GM12864 (cell line): ENCODE results near the gene ARHGEF1.

Experiments
- DNase-seq: peaks from one replicate; pipeline ENCODE4 v3.0.0-alpha.2; 2011; ENCODE audit warnings: low read depth
- H3K4me3 ChIP-seq: 2 replicates; pipeline ENCODE4 v1.5.1; 2011; ENCODE audit warnings: mild to moderate bottlenecking, low read depth, low read length, control low read depth
- TF ChIP-seq, protein P1 (sequence below): IDR thresholded peaks from 2 replicates; pipeline ENCODE4 v1.5.1; 2011; ENCODE audit warnings: low read depth, mild to moderate bottlenecking, moderate library complexity, low read length, control low read depth, inconsistent platforms; ENCODE audit errors: missing control alignments

ARHGEF1 gene

DNA sequence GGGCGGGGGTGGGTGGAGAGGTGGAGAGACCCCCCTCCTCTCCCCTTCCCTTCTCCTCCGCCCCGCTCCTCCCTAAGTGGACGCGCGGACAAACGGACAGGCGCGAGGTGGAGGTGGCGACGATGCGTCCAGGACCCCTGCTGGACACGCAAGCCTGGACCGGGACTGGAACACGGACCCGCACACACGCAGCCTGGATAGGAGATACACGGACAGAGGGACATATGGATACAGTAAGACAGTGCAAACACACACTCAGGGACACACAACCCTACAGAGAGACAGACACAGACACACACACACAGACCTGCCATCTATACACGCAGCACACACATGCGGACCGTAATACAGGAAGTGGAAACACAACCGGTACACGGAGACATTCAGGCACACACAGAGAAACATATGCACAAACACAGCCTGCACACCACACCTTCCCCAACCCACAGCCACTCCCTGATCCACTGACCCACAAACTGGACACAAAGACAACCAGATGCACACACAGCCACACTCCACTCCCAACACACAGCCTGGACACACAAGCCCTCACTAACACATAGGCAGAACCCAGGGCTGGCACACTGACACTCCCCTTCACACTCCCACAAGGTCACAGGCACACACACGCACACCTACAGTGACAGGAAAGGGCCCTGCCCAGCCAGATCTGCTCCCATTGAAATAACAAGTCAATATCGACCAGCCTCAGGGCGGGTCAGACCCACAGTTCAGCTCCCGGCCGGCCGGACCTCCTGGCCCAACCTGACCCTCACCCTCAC lies 46.0 kb downstream of the ARHGEF1 start:
- no peak for DNase-seq
- TF ChIP-seq, protein P1, sequence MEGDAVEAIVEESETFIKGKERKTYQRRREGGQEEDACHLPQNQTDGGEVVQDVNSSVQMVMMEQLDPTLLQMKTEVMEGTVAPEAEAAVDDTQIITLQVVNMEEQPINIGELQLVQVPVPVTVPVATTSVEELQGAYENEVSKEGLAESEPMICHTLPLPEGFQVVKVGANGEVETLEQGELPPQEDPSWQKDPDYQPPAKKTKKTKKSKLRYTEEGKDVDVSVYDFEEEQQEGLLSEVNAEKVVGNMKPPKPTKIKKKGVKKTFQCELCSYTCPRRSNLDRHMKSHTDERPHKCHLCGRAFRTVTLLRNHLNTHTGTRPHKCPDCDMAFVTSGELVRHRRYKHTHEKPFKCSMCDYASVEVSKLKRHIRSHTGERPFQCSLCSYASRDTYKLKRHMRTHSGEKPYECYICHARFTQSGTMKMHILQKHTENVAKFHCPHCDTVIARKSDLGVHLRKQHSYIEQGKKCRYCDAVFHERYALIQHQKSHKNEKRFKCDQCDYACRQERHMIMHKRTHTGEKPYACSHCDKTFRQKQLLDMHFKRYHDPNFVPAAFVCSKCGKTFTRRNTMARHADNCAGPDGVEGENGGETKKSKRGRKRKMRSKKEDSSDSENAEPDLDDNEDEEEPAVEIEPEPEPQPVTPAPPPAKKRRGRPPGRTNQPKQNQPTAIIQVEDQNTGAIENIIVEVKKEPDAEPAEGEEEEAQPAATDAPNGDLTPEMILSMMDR: no peak
- H3K4me3 ChIP-seq: peak overlapping the region; percentile 54

DNA sequence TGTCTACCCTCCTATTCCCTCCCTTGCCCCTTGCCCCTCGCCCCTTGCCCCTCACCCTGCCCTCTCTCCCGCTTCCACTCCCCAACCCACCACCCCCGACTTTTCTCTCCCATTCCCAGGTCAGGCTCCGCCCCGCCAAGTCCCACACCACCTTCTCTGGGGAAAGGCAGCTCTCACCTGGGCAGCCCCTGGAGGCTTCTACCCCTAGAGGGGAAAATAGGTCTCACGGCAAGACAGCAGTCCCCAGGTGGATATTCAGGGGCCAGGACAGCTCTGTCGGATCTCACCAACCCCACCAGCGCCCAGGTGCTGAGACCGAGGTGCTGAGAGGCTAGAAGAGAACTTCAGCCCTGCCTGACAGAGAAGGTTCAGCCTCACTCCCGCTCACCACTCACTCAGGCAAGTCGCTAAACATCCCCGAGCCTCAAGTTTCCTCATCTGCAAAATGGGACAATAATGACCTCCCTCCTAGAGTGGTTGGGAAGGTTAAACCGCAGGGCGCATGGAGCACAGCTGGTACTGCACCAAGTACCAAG lies 46.6 kb downstream of the ARHGEF1 start:
- TF ChIP-seq, protein P1: no peak
- no peak for DNase-seq
- H3K4me3 ChIP-seq: no peak overlapping the region; the same call in 1 of the 2 replicates

DNA sequence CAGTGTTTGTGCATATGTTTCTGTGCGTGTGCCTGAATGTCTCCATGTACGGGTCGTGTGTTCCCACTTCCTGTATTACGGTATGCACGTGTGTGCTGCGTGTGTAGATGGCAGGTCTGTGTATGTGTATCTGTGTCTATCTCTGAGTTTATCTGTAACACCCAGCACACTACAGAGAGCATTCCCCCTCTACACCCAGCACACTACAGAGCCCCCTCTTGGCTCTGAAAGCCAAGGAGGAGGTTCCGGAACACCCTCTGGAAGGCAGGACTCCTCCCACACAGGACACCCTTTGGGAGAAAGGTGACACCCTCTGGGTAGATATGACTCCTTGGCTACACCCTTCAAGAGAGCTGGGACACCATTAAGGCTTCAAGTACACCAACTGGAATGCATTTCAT lies 47.3 kb downstream of the ARHGEF1 start:
- no peak for DNase-seq
- no peak overlapping the region for H3K4me3 ChIP-seq

DNA sequence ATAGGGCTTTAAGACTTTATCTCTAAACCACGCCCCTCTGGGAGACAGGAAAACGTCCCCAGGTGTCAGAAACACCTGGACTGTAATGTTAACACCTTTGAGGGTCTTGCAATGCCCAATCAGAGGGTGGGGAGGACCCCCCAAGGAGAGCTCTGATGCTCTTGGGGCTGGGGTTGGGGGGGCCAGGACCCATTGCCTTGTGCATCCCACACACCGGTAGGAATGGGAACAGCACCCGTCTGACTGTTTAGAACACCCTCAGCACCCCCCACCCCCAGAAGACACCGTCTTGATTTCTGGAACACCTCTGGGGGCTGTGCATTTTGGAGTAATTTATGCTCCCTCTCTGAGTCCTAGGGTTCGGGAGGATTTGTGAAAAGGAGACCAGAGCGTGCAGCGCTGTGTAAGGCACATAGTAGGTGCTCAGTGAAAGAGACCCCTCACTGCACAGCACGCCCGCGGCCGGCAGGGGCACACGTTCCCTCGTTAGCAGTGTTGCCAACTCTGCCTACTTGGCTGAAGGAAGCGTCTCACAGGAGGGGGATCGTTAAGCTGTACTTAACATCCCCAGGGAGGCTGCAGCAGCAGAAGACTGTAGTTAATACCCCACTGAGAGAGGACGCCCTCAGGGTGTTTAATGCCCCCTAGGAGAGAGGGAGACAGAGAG lies 48.1 kb downstream of the ARHGEF1 start:
- no peak overlapping the region for H3K4me3 ChIP-seq
- DNase-seq: no peak
- TF ChIP-seq, protein P1: peak; percentile 71

More for the DNA sequence above, 47.3 kb downstream of the ARHGEF1 start:
- TF ChIP-seq, protein P1: no peak

DNA sequence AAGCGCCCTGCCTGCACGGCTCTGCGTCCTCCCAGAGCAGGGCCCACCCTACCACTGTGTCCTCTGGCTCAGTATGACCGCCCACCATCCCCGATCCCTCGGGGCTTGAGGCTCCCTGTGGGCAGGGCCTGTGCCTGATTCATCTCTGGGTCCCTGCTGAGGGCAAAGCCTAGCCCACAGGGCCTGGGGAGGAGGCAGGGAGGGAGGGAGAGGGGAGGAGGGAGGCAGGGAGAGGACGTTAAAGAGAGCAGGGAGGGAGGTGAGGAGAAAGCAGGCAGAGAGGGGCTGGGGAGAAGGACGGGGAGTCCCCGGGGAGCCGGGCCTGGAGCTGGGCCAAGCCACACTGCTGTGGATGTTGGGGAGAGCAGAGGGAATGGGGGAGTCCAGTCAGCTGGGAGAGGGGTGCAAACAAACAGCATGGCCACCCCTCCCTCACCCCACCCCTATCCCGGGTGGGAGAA lies 49.3 kb downstream of the ARHGEF1 start:
- H3K4me3 ChIP-seq: no peak overlapping the region
- DNase-seq: no peak
- TF ChIP-seq, protein P1: no peak

DNA sequence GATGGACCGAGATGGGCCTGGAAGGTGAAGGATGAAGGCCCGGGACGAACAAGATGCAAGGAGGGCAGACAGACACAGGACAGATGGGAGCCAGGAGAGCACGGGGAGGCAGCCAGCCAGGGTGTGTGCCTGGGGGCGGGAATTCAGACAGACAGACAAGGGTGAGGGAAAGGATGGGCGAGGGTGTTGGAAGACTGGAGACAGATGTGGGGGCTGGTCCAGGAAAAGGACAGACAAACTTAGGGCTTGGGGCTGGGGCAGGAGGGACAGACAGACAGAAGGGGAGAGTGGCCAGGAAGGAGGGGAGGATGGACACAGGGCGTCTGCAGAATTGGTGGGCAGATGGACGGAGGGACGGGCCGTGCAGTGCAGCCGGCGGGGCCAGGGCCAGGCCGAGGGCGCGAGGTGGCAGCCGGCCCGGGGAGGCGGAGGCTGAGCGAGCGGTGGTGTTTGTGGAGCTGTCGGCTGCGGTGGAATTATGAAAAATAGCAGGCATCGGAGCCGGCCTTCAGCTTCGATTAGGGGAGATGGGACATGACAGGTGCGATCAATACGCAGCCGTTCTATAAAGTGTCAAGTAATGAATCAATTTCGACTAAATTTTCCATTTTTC lies 49.8 kb downstream of the ARHGEF1 start:
- no peak for DNase-seq
- no peak overlapping the region for H3K4me3 ChIP-seq
- TF ChIP-seq, protein P1: no peak
